Brain microvascular endothelial cell (primary cell): ENCODE measurements around the gene DDX42.
A peak's percentile ranks its signal among the peaks of the same experiment; 100 is the strongest.

Experiments
- DNase-seq: peaks from one replicate; pipeline ENCODE4 v3.0.0-alpha.2; 2020
- H3K27ac ChIP-seq: fragments of 250-450 bp; sonication (Bioruptor Pico); 2 replicates; pipeline ENCODE4 v1.5.1; 2020; ENCODE audit warnings: mild to moderate bottlenecking, moderate library complexity
- H3K27me3 ChIP-seq: fragments of 250-450 bp; sonication (Bioruptor Pico); replicated peaks from 2 replicates; pipeline ENCODE4 v1.5.1; 2020; ENCODE audit warnings: mild to moderate bottlenecking
- H3K36me3 ChIP-seq: fragments of 250-450 bp; sonication (Bioruptor Pico); replicated peaks from 2 replicates; pipeline ENCODE4 v1.5.1; 2020; ENCODE audit warnings: mild to moderate bottlenecking
- H3K4me3 ChIP-seq: 2 replicates; pipeline ENCODE4 v1.5.1; 2011; ENCODE audit warnings: low read depth, mild to moderate bottlenecking, control low read depth, low read length, moderate library complexity
- in situ Hi-C: cut with HindIII; loops from 2 replicates; pipeline ENCODE4 v1.10.0; 2017; ENCODE audit warnings: low sequenced_read_pairs, low pct_ligation_motif_present
- TF ChIP-seq, protein P1 (sequence below): IDR thresholded peaks from 2 replicates; pipeline ENCODE4 v1.5.1; 2011; ENCODE audit warnings: low read depth, mild to moderate bottlenecking, moderate library complexity, low read length, control low read depth, inconsistent platforms; ENCODE audit errors: missing control alignments

The DDX42 gene

DNA sequence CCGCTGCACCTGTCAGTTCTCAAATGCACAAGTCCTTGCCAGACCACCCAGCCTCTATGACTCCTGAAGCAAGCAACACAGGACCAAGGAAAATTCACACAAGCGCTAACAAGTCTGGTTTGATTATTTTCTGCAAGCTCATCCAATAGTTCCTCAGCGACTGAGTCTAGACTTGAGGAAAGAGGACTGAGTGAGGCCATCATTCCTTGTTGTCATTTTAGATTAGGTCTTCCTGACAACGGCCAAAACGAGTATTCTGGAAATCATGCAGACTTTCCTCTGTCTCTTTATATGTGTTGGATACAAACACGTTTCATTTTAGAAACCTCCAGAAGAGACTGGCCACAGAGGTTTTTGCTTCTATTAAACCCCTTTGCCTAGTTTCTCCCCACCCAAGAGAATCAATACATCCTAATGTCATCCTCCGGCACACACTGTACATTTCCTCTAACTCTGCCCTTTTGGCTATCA, 1.1 kb upstream of the DDX42 start:
- peaks cover 1% of the 10 kb centered on the region for H3K36me3 ChIP-seq
- in situ Hi-C loops, result no loop called here
- DNase-seq, result no peak
- peak overlapping the region; percentile 96 for H3K27ac ChIP-seq
- no peaks in the 10 kb centered on the region for H3K27me3 ChIP-seq
- peak overlapping the region; percentile 76 for H3K4me3 ChIP-seq
- TF ChIP-seq, protein P1, sequence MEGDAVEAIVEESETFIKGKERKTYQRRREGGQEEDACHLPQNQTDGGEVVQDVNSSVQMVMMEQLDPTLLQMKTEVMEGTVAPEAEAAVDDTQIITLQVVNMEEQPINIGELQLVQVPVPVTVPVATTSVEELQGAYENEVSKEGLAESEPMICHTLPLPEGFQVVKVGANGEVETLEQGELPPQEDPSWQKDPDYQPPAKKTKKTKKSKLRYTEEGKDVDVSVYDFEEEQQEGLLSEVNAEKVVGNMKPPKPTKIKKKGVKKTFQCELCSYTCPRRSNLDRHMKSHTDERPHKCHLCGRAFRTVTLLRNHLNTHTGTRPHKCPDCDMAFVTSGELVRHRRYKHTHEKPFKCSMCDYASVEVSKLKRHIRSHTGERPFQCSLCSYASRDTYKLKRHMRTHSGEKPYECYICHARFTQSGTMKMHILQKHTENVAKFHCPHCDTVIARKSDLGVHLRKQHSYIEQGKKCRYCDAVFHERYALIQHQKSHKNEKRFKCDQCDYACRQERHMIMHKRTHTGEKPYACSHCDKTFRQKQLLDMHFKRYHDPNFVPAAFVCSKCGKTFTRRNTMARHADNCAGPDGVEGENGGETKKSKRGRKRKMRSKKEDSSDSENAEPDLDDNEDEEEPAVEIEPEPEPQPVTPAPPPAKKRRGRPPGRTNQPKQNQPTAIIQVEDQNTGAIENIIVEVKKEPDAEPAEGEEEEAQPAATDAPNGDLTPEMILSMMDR, result no peak

- in situ Hi-C loops, result no loop called here
- TF ChIP-seq, protein P1, result no peak
These were observed 464 bp upstream of the DDX42 start, which contains the start of gene CCDC47 for GRCh38 chr17:63773272-63774140. TSS of gene CCDC47 (minus strand) at chr17:63773597. CDS start at chr17:63766175, 7,422 bp downstream.

DNA sequence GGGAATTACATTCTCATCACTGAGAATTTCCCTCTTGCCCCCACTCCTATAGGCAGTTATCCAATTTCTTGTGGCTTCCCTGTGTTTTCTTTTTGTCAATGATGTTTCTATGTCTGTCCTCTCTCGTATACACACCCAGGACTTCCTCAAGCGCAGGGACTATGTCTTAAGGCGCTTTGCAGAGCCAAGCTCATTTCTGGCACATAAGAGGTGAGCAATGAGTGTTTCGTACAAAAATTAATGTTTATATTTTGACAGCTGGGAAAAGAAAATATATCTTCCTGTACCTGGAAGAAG, 947 bp downstream of the DDX42 start:
- no peak overlapping the region for H3K27ac ChIP-seq
- peak overlapping the region; percentile 76 for H3K4me3 ChIP-seq
- H3K36me3 ChIP-seq, result peaks cover 9% of the 10 kb centered on the region
- in situ Hi-C loops, result no loop called here
- TF ChIP-seq, protein P1, result no peak
- no peak for DNase-seq
- H3K27me3 ChIP-seq, result no peaks in the 10 kb centered on the region

More at GRCh38 chr17:63773272-63774140, 464 bp upstream of the DDX42 start, which contains the start of gene CCDC47:
- Histone ChIP-seq H3K4me3 (peak within 1 kb of the TSS; percentile 76), H3K36me3 (peaks cover 4% of the 10 kb centered on the region), H3K27me3 (no peaks in the 10 kb centered on the region), H3K27ac (peak within 1 kb of the TSS; percentile 96)
- DNase-seq, result peak; percentile 99

DNA sequence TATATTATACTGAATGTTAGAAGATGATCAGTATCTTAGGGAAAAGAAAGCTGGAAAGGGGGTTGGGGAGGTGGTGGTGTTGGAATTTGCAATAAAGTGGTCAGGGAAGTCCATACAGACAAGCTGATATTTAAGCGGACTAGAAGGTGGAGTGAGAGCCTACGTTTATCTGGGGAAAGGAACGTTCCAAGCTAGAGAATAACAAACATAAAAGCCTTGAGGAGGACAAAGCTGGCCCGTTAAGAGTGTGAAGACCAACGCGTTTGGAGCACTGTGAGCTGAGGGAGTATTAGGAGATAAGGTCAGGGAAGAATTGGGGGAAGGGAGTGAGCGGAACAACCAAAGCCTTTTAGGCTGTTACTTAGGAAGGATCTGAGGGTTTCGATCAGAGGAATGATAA, 1.4 kb downstream of the DDX42 start:
- Histone ChIP-seq H3K27me3 (no peaks in the 10 kb centered on the region), H3K4me3 (peak overlapping the region; percentile 76), H3K36me3 (peaks cover 9% of the 10 kb centered on the region), H3K27ac (no peak overlapping the region)
- no peak for DNase-seq
- in situ Hi-C loops, result no loop called here
- TF ChIP-seq, protein P1, result no peak

- Histone ChIP-seq H3K27me3 (no peaks in the 10 kb centered on the region), H3K4me3 (no peak overlapping the region), H3K27ac (no peak overlapping the region), H3K36me3 (peaks cover 9% of the 10 kb centered on the region)
- DNase-seq, result no peak
- TF ChIP-seq, protein P1, result no peak
- in situ Hi-C loops, result no loop called here
These were observed 6.5 kb downstream of the DDX42 start for GRCh38 chr17:63780507-63780906.
